Erythroblast (primary cell): ENCODE measurements around the gene TMC7.
"Not testable (repeated sequence)": the region's sequence is repeated elsewhere in the genome, so short reads cannot be mapped to it uniquely, and the experiment has no call there.

Experiments
- GATA1 ChIP-seq: IDR thresholded peaks from 2 replicates; pipeline ENCODE4 v1.6.1; 2011; ENCODE audit warnings: low read depth, mild to moderate bottlenecking, control low read depth, low read length, moderate library complexity
- POLR2A ChIP-seq: IDR thresholded peaks from 2 replicates; pipeline ENCODE4 v1.6.1; 2011; ENCODE audit warnings: mild to moderate bottlenecking, low read length

DNA sequence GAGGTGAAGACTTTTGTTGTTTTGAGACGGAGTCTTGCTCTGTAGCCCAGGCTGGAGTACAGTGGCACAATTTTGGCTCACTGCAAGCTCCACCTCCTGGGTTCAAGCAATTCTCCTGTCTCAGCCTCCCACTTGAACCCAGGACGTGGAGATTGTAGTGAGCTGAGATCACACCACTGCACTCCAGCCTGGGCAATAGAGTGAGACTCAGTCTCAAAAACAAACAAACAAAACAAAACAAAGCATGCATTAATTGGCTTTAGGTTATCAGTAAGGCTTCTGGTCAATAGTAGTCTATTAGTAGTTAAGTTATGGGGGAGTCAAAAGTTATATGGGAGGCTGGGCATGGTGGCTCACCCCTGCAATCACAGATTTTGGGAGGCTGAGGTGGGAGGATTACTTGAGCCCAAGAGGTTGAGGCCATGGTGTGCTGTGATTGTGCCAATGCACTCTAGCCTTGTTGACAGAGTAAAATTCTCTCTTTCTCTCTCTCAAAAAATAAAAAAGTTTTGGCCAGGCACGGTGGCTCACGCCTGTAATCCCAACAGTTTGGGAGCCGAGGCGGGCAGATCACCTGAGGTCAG is 27.0 kb upstream of the TMC7 start:
- TF ChIP-seq POLR2A, GATA1: not testable (repeated sequence)
